ENCODE measurements around the gene RND1.

The RND1 gene

GRCh38 chr12:48827513-48828096 lies 38.1 kb downstream of the RND1 start:
- no peak for DNase-seq (ENCODE audit: low read depth in 2 of 2)

- DNase-seq (ENCODE audit: low read depth in 2 of 2): no peak
These were observed 38.6 kb downstream of the RND1 start for GRCh38 chr12:48827026-48827425.

DNA sequence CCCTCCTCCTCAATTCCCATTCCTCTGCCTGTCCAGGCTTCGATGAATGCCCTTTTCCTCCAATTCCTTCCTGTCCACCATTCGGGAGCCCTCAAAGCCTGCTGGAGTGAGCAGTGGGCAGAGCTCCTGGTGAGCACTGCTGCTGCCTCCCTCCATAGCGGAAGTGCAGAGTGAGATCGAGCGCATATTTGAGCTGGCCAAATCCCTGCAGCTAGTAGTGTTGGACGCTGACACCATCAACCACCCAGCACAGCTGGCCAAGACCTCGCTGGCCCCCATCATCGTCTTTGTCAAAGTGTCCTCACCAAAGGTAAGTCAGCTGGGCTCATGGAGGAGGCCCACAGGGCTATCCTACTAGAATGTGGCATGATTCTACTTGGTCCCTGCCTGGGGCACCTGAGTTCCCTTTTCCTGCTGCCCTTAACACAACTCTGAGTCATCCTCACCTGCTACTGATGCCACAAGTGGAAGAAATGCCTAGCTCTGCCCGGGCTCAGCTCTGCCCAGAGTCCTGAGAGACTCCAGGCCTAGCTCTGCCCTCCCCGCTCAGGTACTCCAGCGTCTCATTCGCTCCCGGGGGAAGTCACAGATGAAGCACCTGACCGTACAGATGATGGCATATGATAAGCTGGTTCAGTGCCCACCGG lies 39.3 kb downstream of the RND1 start:
- DNase-seq (ENCODE audit: low read depth in 2 of 2): no peak

DNA sequence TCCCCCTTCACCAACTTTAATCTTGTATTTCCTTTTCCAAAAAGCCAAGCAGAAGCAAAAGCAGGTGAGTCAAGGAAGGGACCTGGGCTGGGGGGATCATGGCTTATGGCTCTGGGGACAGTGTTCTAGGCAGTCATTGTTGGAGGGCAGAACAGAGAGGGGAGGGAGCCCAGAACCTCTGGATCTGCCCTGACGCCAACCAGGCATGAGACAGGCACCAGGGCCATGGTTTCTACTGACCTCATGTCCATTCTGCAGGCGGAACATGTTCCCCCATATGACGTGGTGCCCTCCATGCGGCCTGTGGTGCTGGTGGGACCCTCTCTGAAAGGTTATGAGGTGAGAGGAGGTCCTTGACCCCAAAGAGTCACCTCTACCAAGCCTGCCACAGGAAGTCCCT lies 40.8 kb downstream of the RND1 start:
- DNase-seq (ENCODE audit: low read depth in 2 of 2): no peak

DNA sequence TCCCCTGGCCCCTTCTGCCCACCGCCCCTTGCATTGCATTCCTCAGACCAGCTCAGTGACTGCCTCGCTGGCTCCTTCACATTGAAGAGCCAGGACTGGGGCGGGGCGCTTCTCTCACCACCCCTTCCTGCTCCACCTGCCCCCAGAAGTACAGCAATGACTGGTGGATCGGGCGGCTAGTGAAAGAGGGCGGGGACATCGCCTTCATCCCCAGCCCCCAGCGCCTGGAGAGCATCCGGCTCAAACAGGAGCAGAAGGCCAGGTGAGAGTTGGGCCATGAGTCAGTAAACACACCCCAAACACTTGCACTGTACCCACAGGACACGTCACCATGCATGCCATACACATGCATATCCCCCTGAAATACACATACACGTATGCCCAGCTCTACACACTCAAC lies 41.6 kb downstream of the RND1 start:
- no peak for DNase-seq (ENCODE audit: low read depth in 2 of 2)

- DNase-seq (ENCODE audit: low read depth in 2 of 2): no peak
These were observed 42.4 kb downstream of the RND1 start for GRCh38 chr12:48823281-48823680.

- no peak for DNase-seq (ENCODE audit: low read depth in 2 of 2)
These were observed 43.0 kb downstream of the RND1 start for GRCh38 chr12:48822711-48823110.

DNA sequence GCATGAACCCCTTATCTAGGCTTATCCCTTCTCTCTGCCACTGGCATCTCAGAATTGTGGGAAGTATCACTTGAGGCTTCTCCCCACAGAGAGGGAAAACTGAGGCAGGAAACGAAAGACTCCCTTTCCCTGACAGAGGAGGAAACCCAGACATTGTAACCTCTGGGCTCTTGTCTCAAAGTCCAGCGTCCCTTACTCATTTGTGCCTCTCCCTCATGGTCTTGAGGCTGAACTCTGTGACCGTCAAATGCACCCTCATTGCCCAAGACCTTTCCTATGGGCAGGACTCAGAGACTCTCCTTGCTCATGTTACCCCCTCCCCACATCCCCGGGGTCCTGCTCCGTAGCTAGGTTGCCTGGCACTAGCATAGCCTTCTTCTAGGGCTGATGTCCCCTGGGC lies 43.5 kb downstream of the RND1 start:
- DNase-seq (ENCODE audit: low read depth in 2 of 2): no peak

GRCh38 chr12:48819986-48820725 lies 45.5 kb downstream of the RND1 start:
- DNase-seq (ENCODE audit: low read depth in 2 of 2): no peak

GRCh38 chr12:48818831-48819590 lies 46.7 kb downstream of the RND1 start:
- DNase-seq (ENCODE audit: low read depth in 2 of 2): no peak

GRCh38 chr12:48817873-48818830 lies 47.5 kb downstream of the RND1 start, which contains the start of gene CACNB3:
Gene CACNB3, plus strand, starts transcription at chr12:48818496. Its CDS starts 434 bp downstream, at chr12:48818930.
- peak; percentile 37 to 73 for DNase-seq (ENCODE audit: low read depth in 2 of 2)

GRCh38 chr12:48816143-48816854 lies 49.4 kb downstream of the RND1 start:
- no peak for DNase-seq (ENCODE audit: low read depth in 2 of 2)

DNA sequence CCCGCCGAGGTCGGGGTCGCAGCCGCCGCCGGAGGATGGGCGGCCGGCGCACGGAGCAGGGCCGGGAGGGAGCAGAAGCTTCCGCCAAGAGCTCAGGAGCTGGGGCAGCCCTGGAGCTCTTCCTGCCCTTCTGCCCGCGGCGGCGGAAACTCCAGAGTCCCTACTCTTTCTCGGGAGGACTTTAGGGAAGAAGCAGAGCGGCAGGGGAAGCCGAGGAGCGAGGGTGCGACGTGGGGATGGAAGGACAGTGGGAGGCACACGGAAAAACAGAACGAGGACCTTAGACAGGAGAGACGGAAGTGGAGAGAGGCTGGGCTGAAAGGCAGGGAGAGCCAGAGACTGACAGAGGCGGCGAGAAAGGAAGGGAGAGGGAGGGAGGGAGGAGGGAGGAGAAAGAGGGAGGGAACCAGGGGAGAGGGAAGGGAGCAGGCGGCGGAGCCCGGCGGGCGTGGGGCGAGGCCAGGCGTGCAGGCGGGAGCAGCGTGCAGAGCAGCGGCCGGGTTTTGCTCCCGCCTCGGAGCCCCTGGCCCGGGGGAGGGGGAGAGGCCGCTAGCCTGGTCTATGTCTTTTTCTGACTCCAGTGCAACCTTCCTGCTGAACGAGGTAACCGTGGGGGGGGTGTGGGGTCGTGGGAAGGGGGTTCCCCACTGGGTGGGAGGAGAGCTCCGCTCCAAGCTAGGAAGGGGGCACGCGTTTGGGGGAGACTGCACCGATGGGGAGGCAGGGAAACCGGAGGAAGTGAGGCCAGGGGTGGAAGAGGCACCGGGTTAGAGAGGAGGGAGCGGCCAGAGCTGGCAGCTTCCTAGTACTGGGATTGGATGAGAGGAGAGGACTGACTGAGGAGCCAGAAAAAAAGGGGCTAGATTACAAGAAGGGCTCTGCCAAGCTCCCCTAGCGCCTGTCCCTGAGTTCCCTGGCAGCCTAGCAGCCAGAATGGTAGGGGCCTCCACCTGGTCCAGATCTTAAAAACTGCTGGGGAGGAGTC lies 50.3 kb downstream of the RND1 start:
- DNase-seq (ENCODE audit: low read depth in 2 of 2): no peak

- DNase-seq (ENCODE audit: low read depth in 2 of 2): peak; percentile 39 to 67
These were observed 51.2 kb downstream of the RND1 start for GRCh38 chr12:48814262-48815125.

- DNase-seq (ENCODE audit: low read depth in 2 of 2): no peak
These were observed 52.0 kb downstream of the RND1 start for GRCh38 chr12:48813465-48814261.

- DNase-seq (ENCODE audit: low read depth in 2 of 2): no peak
These were observed 53.3 kb downstream of the RND1 start for GRCh38 chr12:48812389-48812788.

DNA sequence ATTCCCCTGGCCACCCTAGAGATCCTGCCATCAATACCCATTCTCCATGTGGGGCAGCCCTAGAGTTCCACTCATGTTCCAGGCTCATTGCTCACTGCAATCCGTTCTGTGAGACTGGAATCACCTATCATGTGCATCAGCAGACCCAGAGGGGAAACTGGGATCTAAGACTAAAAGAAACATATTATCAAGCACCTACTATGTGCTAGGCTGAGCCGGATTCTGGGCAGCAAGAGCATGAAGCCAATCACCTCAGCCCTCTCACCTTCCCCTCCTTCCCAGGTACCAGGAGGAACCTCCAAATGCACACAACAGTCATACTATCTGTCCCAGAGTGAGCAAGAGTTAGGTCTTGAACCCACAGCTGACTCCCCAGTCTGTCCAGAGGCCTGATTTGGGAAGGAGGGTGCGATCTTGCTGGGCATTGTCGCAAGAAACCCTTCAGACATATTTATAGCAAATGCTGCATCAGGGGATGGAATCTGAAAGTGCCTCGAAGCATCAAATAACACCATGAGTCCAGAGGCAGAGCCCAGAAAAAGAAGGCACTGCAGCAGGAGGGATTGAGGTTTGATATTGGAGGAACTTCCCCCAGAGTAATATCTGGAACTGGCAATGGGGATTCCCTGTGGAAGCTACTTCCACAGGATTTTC lies 54.1 kb downstream of the RND1 start:
- no peak for DNase-seq (ENCODE audit: low read depth in 2 of 2)
